Ovary (tissue), 3 donors: ENCODE data around the gene SART1.

ENCODE experiments used
- POLR2A ChIP-seq: fragments of 450-650 bp; IDR thresholded peaks from one replicate; pipeline ENCODE4 v1.6.1; 2017; ENCODE audit warnings: antibody characterized with exemption, mild to moderate bottlenecking, moderate library complexity
- TF ChIP-seq, protein P1 (sequence below), 3 donors: fragments of 450-650 bp in 2 of 3; fragments of 200-600 bp in 1 of 3; IDR thresholded peaks; one replicate each; pipeline versions ENCODE4 v1.5.1 to v1.8.0; 2016 to 2022; ENCODE audit warnings: antibody characterized with exemption in 3 of 3, mild to moderate bottlenecking in 1 of 3
- donor health status: DM: no; HTN: no; CAD: no.

DNA sequence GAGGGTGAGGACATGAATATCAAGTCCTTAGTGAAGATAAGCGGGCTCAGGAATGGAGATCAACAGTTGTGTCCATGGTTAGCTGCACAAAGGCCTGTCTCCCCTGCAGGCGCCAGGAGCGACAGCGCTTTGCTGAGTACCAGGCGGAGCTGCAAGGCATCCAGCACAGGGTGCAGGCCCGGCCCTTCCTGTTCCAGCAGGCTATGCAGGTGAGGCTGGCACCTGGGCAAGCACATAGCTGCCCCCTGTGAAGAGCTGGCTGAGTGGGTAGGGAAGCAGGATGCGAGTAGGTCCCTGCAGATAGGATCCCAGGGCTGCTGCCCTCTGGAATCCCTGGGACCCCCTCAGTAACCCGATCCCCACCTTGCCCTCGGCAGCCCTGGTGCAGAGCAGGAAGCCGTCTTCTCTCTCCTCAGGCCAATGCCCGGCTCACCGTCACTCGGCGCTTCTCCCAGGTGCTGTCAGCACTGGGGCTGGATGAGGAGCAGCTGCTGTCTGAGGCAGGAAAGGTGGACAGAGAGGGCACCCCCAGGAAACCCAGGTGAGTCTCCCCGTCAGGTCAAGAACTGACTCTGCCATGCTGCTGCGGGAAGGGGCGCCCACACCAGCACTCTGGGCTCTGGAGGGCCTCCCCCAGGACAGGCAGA, 2.6 kb upstream of the SART1 start:
- TF ChIP-seq POLR2A = no peak
- TF ChIP-seq, protein P1, sequence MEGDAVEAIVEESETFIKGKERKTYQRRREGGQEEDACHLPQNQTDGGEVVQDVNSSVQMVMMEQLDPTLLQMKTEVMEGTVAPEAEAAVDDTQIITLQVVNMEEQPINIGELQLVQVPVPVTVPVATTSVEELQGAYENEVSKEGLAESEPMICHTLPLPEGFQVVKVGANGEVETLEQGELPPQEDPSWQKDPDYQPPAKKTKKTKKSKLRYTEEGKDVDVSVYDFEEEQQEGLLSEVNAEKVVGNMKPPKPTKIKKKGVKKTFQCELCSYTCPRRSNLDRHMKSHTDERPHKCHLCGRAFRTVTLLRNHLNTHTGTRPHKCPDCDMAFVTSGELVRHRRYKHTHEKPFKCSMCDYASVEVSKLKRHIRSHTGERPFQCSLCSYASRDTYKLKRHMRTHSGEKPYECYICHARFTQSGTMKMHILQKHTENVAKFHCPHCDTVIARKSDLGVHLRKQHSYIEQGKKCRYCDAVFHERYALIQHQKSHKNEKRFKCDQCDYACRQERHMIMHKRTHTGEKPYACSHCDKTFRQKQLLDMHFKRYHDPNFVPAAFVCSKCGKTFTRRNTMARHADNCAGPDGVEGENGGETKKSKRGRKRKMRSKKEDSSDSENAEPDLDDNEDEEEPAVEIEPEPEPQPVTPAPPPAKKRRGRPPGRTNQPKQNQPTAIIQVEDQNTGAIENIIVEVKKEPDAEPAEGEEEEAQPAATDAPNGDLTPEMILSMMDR (IDR thresholded peaks at IDR 0.05) = no peak
